Fibroblast of mammary gland (primary cell): ENCODE results near the gene ZNF804A.

Experiments used
- DNase-seq: peaks from one replicate; pipeline ENCODE4 v3.0.0-alpha.2; 2010; ENCODE audit warnings: low read depth
- H3K4me3 ChIP-seq: 2 replicates; pipeline ENCODE4 v1.5.1; 2011; ENCODE audit warnings: low read depth, mild to moderate bottlenecking, low read length, moderate library complexity; ENCODE audit not compliant: control insufficient read depth
- CTCF ChIP-seq: conservative IDR thresholded peaks from 2 replicates; pipeline ENCODE4 v1.5.1; 2011; ENCODE audit warnings: low read depth, low read length, inconsistent platforms; ENCODE audit not compliant: control insufficient read depth, insufficient read depth

Gene ZNF804A

GRCh38 chr2:184558713-184559464 is 39.4 kb upstream of the ZNF804A start:
- peak; percentile 49 for DNase-seq
- H3K4me3 ChIP-seq, result no peak overlapping the region
- TF ChIP-seq CTCF, result no peak

DNA sequence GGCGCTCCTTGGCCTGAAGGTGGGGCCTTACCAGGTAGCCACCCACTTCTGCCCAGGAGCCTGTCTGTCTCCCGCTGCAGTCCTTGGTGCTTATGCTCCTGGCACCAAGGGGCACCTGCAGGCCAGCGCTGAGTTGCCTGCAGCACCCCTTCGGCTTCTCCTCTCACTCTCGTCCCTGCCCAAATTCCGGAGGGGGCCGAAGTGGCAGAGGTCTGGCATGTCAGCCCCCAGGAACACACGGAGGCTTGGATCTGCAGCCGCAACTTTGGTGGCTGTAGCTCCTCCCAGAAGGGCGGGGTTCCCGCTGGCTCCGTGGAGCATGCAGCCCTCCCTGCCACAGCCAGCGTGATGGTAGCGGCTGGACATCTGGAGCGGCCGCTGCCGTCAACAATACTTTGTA is 37.7 kb upstream of the ZNF804A start:
- no peak for DNase-seq
- no peak overlapping the region for H3K4me3 ChIP-seq
- TF ChIP-seq CTCF, result no peak

- TF ChIP-seq CTCF, result no peak
- DNase-seq, result peak; percentile 38
Observed at GRCh38 chr2:184562532-184562931, 35.8 kb upstream of the ZNF804A start.

DNA sequence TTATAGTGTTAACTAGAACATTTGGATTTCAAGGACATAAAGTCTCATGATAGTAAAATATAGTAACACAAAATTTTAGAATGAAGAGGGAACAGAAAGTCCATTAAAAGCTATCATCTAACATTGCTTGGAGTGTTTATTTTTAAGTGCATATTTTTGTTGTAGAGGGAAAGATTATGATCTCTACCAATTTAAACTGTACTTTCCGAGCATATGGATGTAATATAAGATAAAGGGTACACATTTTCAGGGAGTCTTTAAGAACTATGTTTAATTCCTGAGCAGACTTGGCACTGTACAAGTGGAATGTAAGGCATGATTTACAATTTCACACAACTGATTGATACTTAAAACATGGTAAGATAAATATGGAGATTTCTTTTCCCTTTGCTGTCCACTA is 34.2 kb upstream of the ZNF804A start:
- H3K4me3 ChIP-seq, result no peak overlapping the region
- no peak for DNase-seq
- no peak for TF ChIP-seq CTCF

More at GRCh38 chr2:184562532-184562931, 35.8 kb upstream of the ZNF804A start:
- no peak overlapping the region for H3K4me3 ChIP-seq

GRCh38 chr2:184566716-184567115 is 31.6 kb upstream of the ZNF804A start:
- no peak overlapping the region for H3K4me3 ChIP-seq
- TF ChIP-seq CTCF, result no peak
- DNase-seq, result no peak

DNA sequence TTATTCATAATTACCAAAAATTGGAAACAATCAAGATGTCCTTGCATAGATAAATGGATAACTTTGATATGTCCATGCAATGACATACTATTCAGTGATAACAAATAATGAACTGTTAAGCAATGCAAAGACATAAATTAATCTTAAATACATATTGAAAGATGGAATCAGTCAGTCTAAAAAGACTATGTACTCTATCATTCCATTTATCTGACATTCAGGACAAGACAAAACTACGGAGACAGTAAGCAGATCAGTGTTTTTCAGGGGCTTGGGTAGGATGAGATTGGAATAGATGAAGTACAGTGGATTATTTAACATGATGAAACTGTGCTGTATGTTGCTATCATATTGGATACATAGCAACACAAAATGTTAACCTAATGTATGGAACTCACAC is 21.3 kb upstream of the ZNF804A start:
- H3K4me3 ChIP-seq, result no peak overlapping the region
- TF ChIP-seq CTCF, result no peak

More for the DNA sequence above, 21.3 kb upstream of the ZNF804A start:
- no peak for DNase-seq
